ENCODE data around the gene COQ3.

The COQ3 gene

DNA sequence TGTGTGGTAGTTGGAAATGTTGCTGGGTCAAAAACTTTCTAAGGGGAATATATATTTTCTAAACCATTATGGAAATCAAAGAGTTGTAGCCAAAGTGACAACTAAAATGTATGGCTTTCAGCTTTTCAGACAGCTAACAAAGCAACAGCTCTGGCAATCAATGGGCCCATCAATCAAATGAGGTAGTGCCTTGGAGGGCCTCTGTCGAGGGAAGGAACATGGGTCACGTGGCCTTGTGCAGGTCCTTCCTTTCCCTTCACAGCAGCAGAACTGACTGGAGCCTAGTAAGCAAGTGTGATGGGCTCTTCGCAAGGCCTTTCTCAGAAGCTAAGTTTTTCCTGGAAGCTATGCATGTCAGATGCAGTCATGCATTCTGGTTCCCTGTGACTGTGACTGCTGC lies 62.5 kb downstream of the COQ3 start:
- no peak overlapping the region for H3K4me3 Mint-ChIP-seq
- H3K36me3 Mint-ChIP-seq (ENCODE audit: low read depth) = no peaks in the 10 kb centered on the region
- no peak overlapping the region for H3K27ac Mint-ChIP-seq
- peaks cover 10% of the 10 kb centered on the region for H3K27me3 Mint-ChIP-seq
- H3K9me3 Mint-ChIP-seq = no peaks in the 10 kb centered on the region
- H3K4me1 Mint-ChIP-seq (ENCODE audit: low read depth) = peaks cover 5% of the 10 kb centered on the region

DNA sequence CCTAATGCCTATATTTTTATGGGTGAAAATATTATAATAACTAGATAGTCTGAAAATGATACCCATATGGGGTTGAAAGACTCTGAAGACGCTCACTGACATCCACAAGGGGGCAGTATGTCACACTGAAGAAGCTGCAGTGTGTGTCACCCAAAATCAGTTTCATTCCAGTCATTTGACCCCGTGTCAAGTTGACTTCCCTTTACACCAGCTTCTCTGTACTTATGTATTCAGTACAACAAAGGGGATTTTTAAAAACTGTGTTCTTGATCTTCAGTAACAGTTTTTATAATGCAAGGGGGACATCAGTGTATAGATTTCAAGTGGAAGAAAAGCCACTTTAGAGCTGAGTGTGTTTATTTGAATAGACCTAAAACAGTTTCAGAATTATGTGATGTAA lies 63.8 kb downstream of the COQ3 start:
- no peak overlapping the region for H3K27ac Mint-ChIP-seq
- H3K27me3 Mint-ChIP-seq = peaks cover 6% of the 10 kb centered on the region
- H3K4me3 Mint-ChIP-seq = no peak overlapping the region
- no peaks in the 10 kb centered on the region for H3K9me3 Mint-ChIP-seq
- H3K4me1 Mint-ChIP-seq (ENCODE audit: low read depth) = peaks cover 5% of the 10 kb centered on the region
- H3K36me3 Mint-ChIP-seq (ENCODE audit: low read depth) = no peaks in the 10 kb centered on the region

DNA sequence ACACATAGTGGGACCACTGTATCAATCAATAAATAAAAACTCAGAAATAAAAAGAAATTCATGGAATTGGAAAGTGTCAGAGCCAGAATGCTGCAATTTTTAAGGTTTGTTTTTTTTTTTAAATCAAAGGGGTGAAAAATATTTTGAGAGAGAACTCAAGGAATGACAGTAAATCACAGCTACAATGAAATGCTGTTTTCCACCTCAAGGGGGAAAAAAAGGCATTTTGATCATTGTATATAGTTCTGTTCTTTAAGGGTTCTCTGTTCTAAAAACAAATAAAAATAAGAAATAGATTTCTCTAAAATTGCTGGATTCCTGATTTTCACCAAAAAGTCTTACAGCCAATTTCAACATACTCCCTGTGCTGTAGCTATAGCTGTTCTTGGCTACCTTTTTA lies 69.0 kb downstream of the COQ3 start:
- Mint-ChIP-seq H3K4me1 (ENCODE audit: low read depth) (no peaks in the 10 kb centered on the region), H3K27me3 (peaks cover 14% of the 10 kb centered on the region), H3K9me3 (no peaks in the 10 kb centered on the region), H3K27ac (no peak overlapping the region), H3K4me3 (no peak overlapping the region), H3K36me3 (ENCODE audit: low read depth) (no peaks in the 10 kb centered on the region)

All from stimulated activated naive CD8-positive, alpha-beta T cell treated with anti-CD3 and anti-CD28 coated beads, Interleukin-15, Interleukin-2, amounts not matched to agents 100 ng/mL and 50 ng/mL, for 24 hours (primary cell).